HG02970 (cell line): Measurements from ENCODE around the gene UCHL3.

ENCODE experiments used
- ATAC-seq: cut with Tn5 transposase; IDR thresholded peaks from one replicate; pipeline ENCODE4 v1.9.1; 2021; ENCODE audit warnings: mild to moderate bottlenecking, moderate library complexity, moderate number of reproducible peaks; ENCODE audit not compliant: unreplicated experiment, low FRiP score

Gene UCHL3

GRCh38 chr13:75618308-75618707 lies 68.7 kb downstream of the UCHL3 start:
- no peak for ATAC-seq

- no peak for ATAC-seq
Observed at GRCh38 chr13:75620020-75620419, 70.4 kb downstream of the UCHL3 start.

- ATAC-seq = no peak
Observed at GRCh38 chr13:75621147-75621546, 71.6 kb downstream of the UCHL3 start.

GRCh38 chr13:75628801-75629200 lies 79.2 kb downstream of the UCHL3 start:
- no peak for ATAC-seq

- ATAC-seq = no peak
Observed at GRCh38 chr13:75633285-75633684, 83.7 kb downstream of the UCHL3 start.

GRCh38 chr13:75635101-75635827 lies 85.7 kb downstream of the UCHL3 start:
- peak; percentile 26 for ATAC-seq

GRCh38 chr13:75635828-75636435 lies 86.3 kb downstream of the UCHL3 start, which contains the start of gene LMO7:
Gene LMO7 (plus strand): TSS chr13:75636330. CDS start chr13:75636658, 328 bp downstream.
- peak; percentile 57 for ATAC-seq

GRCh38 chr13:75636436-75637180 lies 87.0 kb downstream of the UCHL3 start:
- peak; percentile 43 for ATAC-seq

GRCh38 chr13:75637181-75637750 lies 87.7 kb downstream of the UCHL3 start:
- ATAC-seq = no peak

- ATAC-seq = no peak
Observed at GRCh38 chr13:75639454-75639853, 89.9 kb downstream of the UCHL3 start.

GRCh38 chr13:75641026-75641425 lies 91.4 kb downstream of the UCHL3 start:
- ATAC-seq = no peak

GRCh38 chr13:75643182-75643581 lies 93.6 kb downstream of the UCHL3 start:
- no peak for ATAC-seq

- no peak for ATAC-seq
Observed at GRCh38 chr13:75643693-75644092, 94.1 kb downstream of the UCHL3 start.

GRCh38 chr13:75645141-75645540 lies 95.5 kb downstream of the UCHL3 start:
- no peak for ATAC-seq

GRCh38 chr13:75647126-75647784 lies 97.7 kb downstream of the UCHL3 start:
- ATAC-seq = peak; percentile 69

- ATAC-seq = no peak
Observed at GRCh38 chr13:75648446-75648845, 98.9 kb downstream of the UCHL3 start.

- ATAC-seq = no peak
Observed at GRCh38 chr13:75651013-75651412, 101.4 kb downstream of the UCHL3 start.

GRCh38 chr13:75652726-75653125 lies 103.1 kb downstream of the UCHL3 start:
- ATAC-seq = no peak
